Omental fat pad (tissue), 4 donors: ENCODE data around the gene HIGD1C. TPM values are rescaled to one million over a fixed set of nuclear protein-coding genes. Genes with fewer than 3 reads are reported as not detected.
"Not testable (repeated sequence)": the region's sequence is repeated elsewhere in the genome, so short reads cannot be mapped to it uniquely, and the experiment has no call there.

Experiments
- ATAC-seq: fragments of 150-250 bp; one replicate; pipeline ENCODE4 v1.9.1; 2016; ENCODE audit warnings: mild to moderate bottlenecking, moderate library complexity; ENCODE audit not compliant: low FRiP score
- DNase-seq: peaks from one replicate; pipeline ENCODE4 v3.0.0-alpha.2; 2019; ENCODE audit warnings: low spot score
- total RNA-seq, 4 donors: library from RNA; depleted of rRNA; stranded (reverse); fragments of >200 nt; gene quantifications; one replicate each; pipeline ENCODE4 v1.1.0, GENCODE V29; 2016
- TF ChIP-seq, protein P1 (sequence below), 3 donors: fragments of 450-650 bp; IDR thresholded peaks; one replicate each; pipeline ENCODE4 v1.5.1; 2016 to 2017; ENCODE audit warnings: antibody characterized with exemption in 3 of 3, mild to moderate bottlenecking in 3 of 3, moderate library complexity in 2 of 3

Gene HIGD1C
- total RNA-seq, 4 donors from 2014 or later = not detected

DNA sequence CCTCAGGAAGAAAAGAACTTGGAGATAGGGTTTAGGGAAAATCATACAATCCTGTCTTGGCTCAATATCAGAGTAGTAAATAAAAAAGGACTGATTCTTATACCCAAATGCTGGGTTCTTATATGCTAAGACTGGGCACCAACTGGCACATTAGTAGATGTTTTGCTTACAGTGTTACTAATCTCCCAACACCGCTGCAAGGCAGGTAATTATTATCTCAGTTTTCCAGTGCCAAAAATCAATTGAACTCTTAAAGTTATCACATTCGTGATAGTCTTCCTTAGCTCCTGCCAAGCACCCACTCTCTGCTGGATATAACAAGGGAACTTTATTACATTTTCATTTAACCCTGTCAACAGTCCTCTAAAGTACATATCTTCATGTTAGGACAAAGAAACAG lies 25.0 kb upstream of the HIGD1C start:
- TF ChIP-seq, protein P1, sequence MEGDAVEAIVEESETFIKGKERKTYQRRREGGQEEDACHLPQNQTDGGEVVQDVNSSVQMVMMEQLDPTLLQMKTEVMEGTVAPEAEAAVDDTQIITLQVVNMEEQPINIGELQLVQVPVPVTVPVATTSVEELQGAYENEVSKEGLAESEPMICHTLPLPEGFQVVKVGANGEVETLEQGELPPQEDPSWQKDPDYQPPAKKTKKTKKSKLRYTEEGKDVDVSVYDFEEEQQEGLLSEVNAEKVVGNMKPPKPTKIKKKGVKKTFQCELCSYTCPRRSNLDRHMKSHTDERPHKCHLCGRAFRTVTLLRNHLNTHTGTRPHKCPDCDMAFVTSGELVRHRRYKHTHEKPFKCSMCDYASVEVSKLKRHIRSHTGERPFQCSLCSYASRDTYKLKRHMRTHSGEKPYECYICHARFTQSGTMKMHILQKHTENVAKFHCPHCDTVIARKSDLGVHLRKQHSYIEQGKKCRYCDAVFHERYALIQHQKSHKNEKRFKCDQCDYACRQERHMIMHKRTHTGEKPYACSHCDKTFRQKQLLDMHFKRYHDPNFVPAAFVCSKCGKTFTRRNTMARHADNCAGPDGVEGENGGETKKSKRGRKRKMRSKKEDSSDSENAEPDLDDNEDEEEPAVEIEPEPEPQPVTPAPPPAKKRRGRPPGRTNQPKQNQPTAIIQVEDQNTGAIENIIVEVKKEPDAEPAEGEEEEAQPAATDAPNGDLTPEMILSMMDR (IDR thresholded peaks at IDR 0.05) = no peak
- ATAC-seq = no peak
- DNase-seq = no peak

DNA sequence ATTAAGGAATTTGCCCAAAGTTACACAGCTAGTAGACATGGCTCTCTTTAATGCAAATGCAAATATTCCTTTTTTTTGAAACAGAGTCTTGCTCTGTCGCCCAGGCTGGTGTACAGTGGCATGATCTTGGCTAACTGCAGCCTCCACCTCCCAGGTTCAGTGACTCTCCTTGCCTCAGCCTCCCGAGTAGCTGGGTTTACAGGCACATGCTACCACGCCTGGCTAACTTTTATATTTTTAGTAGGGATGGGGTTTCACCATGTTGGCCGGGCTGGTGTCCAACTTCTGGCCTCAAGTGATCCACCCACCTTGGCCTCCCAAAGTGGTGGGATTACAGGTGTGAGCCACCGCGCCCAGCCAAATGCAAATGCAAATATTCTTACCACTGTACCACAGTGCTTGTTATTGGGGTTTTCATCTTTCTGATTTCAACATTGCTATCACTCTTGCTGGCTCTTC lies 24.5 kb upstream of the HIGD1C start:
- ATAC-seq = no peak
- DNase-seq = no peak
- TF ChIP-seq, protein P1 (IDR thresholded peaks at IDR 0.05) = no peak

DNA sequence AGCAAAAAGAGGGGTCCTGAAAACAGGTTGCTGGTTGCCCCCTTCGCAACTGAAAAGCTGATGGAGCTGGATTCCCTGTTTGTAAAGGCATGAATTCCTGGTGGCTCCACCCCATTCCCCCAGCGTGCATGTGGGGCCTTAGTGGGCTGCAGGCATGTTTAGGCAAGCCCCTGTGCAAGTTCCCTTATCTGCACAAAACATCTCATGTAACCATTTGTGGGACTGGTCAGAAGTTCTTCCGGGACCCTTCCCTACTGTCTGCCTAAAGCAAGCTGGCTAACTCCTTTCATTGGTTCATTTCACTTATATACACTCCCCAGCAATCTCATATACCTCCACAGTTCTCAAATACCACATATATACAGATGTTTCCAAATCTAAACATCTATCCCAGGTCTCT lies 24.0 kb upstream of the HIGD1C start:
- ATAC-seq (no peak), DNase-seq (no peak)
- TF ChIP-seq, protein P1 (IDR thresholded peaks at IDR 0.05) = no peak

DNA sequence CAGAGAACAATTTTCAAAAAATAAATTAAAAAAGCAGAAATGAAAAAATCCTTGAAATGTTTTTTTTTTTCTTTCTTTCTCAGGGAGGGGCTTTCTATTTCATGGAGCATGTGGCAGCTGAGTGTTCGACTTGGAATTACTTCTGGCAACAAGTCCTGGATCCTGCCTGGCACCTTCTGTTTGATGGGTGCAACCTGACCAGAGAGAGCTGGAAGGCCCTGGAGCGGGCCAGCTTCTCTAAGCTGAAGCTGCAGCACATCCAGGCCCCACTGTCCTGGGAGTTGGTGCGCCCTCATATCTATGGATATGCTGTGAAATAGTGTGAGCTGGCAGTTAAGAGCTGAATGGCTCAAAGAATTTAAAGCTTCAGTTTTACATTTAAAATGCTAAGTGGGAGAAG lies 22.5 kb upstream of the HIGD1C start:
- no peak for ATAC-seq
- TF ChIP-seq, protein P1 (IDR thresholded peaks at IDR 0.05) = no peak
- no peak for DNase-seq

DNA sequence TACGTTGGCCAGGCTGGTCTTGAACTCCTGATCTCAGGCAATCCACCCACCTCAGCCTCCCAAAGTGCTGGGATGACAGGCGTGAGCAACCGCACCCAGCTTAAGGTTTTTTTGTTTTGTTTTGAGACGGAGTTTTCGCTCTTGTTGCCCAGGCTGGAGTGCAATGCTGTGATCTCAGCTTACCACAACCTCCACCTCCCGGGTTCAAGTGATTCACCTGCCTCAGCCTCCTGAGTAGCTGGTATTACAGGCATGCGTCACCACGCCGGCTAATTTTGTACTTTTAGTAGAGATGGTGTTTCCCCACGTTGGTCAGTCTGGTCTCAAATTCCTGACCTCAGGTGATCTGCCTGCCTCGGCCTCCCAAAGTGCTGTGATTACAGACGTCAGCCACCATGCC lies 21.9 kb upstream of the HIGD1C start:
- DNase-seq, ATAC-seq: not testable (repeated sequence)

DNA sequence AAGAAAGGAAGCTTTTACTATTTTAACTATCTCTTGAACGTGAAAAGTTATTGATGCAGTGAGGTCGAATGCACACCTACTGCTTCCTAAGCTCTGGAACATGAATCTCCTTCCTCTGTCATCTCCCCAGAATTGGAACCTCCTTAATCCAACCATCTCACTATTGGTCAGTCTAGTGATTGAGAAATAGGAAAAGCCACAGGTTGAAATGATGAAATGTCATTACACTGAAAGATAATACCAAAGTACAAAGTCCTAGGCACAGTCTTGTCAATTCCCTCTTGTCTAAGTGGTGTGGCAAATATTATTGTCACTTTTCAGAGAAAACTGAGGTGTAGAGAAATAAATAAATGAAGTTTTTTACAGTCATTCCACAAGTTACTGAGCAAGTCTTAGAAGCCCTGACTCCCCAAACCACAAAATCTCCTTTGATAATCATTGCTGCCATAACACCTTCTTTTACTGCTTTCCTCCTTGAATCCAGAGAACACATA lies 19.5 kb upstream of the HIGD1C start:
- TF ChIP-seq, protein P1 (IDR thresholded peaks at IDR 0.05) = no peak
- ATAC-seq = no peak
- no peak for DNase-seq

DNA sequence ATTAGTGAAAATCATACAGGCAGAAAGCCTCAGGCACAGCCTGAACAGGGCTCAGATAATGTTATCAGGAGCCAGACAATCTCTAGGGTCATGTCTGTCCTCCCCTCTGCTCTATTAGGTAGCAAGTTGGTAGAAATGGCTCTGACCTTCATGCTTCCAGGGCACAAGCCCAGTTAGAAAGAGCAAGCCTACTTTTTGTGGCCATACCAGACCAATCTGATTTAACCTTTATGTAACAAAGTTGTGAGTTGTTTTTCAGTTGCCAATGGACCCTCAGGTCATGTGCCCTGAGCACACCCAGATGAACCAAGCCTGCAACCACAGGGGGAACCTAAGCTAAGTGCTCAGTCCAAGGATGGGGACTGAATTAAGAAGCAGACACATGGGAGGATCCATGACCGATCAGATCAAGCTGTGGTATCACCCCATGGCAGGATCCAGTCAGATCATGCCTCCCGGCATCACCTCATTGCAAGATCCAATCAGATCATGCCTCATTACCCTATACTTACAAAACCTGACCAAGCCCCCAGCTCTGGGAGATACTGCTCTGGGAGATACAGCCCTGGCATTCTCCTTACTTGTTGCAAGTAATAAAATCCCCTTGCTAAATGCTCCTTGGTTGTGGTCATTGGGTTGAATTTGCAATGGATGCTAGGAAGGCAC lies 18.8 kb upstream of the HIGD1C start:
- no peak for DNase-seq
- TF ChIP-seq, protein P1 (IDR thresholded peaks at IDR 0.05) = no peak
- ATAC-seq = no peak
